Immature natural killer cell (primary cell): ENCODE data around the gene BCOR. TPM values are rescaled to one million over a fixed set of nuclear protein-coding genes. Genes with fewer than 3 reads are reported as not detected.

ENCODE experiments used
- DNase-seq, 3 donors: peaks; one replicate each; pipeline ENCODE4 v3.0.0; 2022; ENCODE audit warnings: mixed read lengths in 1 of 3
- H3K27ac Mint-ChIP-seq, 6 donors: one replicate each; pipeline ENCODE4 v1.8.0; 2020; ENCODE audit warnings: mixed read lengths in 6 of 6, mild to moderate bottlenecking in 5 of 6, inconsistent platforms in 4 of 6, moderate library complexity in 3 of 6
- H3K27me3 Mint-ChIP-seq, 3 donors: one replicate each; pipeline ENCODE4 v1.8.0; 2020 to 2021; ENCODE audit warnings: low read depth in 3 of 3, mild to moderate bottlenecking in 3 of 3, mixed read lengths in 3 of 3, moderate library complexity in 3 of 3, inconsistent platforms in 1 of 3
- H3K36me3 Mint-ChIP-seq, 3 donors: one replicate each; pipeline ENCODE4 v1.8.0; 2020; ENCODE audit warnings: mixed read lengths in 3 of 3, inconsistent platforms in 2 of 3, mild to moderate bottlenecking in 2 of 3
- H3K4me1 Mint-ChIP-seq, 2 donors: one replicate each; pipeline ENCODE4 v1.8.0; 2020; ENCODE audit warnings: inconsistent platforms in 2 of 2, mild to moderate bottlenecking in 2 of 2, mixed read lengths in 2 of 2, moderate library complexity in 1 of 2
- H3K4me3 Mint-ChIP-seq, 5 donors: one replicate each; pipeline ENCODE4 v1.8.0; 2020; ENCODE audit warnings: mild to moderate bottlenecking in 5 of 5, mixed read lengths in 5 of 5, inconsistent platforms in 3 of 5, moderate library complexity in 3 of 5
- H3K9me3 Mint-ChIP-seq, 6 donors: one replicate each; pipeline ENCODE4 v1.8.0; 2020; ENCODE audit warnings: mild to moderate bottlenecking in 6 of 6, mixed read lengths in 6 of 6, inconsistent platforms in 4 of 6, moderate library complexity in 3 of 6
- polyA plus RNA-seq, 3 donors: library from polyadenylated mRNA; unstranded; fragments of 300-500 nt; fragmentation: Illumina TruSeq; gene quantifications; one replicate each; pipeline ENCODE4 v1.2.3, GENCODE V29; 2021

The BCOR gene
- polyA plus RNA-seq, 3 donors from 2014 or later = 3.4 to 7.2 TPM; not detected in 1

GRCh38 chrX:40099055-40099958, 1.5 kb upstream of the BCOR start:
- Mint-ChIP-seq H3K4me3 (peak overlapping the region; percentile 85 to 89 (median 87)), H3K27me3 (peaks cover 25 to 35% (median 27%) of the 10 kb centered on the region in 3 donors), H3K4me1 (peaks cover 20 to 25% of the 10 kb centered on the region in 2 donors), H3K9me3 (peaks cover 0 to 2% (median 0%) of the 10 kb centered on the region in 6 donors), H3K27ac (peak overlapping the region; percentile 79 to 93 (median 90)), H3K36me3 (no peaks in the 10 kb centered on the region)
- peak; percentile 47 to 49 (median 48) for DNase-seq

GRCh38 chrX:40098264-40099054, 701 bp upstream of the BCOR start:
- peaks cover 0 to 2% (median 0%) of the 10 kb centered on the region in 6 donors for H3K9me3 Mint-ChIP-seq
- peak overlapping the region; percentile 85 to 89 (median 87) for H3K4me3 Mint-ChIP-seq
- DNase-seq = peak; percentile 75 to 81 (median 79)
- H3K36me3 Mint-ChIP-seq = no peaks in the 10 kb centered on the region
- peaks cover 25 to 32% of the 10 kb centered on the region in 2 donors for H3K4me1 Mint-ChIP-seq
- peak overlapping the region; percentile 79 to 93 (median 90) for H3K27ac Mint-ChIP-seq
- H3K27me3 Mint-ChIP-seq = peaks cover 27 to 36% (median 28%) of the 10 kb centered on the region in 3 donors

DNA sequence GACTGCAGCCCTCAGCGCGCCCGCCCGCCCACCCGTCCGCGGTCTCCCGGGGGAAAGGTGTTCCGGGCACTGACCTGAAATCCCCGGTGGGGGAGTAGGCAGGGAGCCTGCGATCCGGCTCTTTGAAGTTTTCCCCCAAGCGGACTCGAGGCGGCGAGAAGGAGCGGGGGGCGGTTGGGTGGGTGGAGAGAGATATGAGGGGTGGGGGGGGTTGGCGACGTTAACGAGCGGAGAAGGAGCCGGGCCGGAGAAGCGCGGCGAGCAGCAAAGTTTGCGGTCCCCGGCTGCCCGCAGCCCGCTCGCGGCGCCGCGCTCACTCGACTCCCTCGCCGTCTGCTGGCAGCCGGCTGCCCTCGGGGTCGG, 636 bp downstream of the BCOR start:
- Mint-ChIP-seq H3K27ac (peak overlapping the region in 4 of 6 donors; percentile 66 to 89 (median 80)), H3K4me1 (peaks cover 30 to 42% of the 10 kb centered on the region in 2 donors)
- no peak for DNase-seq

GRCh38 chrX:40096395-40097091, 1.2 kb downstream of the BCOR start:
- peaks cover 0 to 4% (median 4%) of the 10 kb centered on the region in 3 donors for H3K36me3 Mint-ChIP-seq
- peak overlapping the region; percentile 86 to 97 (median 90) for H3K4me3 Mint-ChIP-seq
- H3K9me3 Mint-ChIP-seq = peaks cover 0 to 2% (median 0%) of the 10 kb centered on the region in 6 donors
- peaks cover 30 to 42% of the 10 kb centered on the region in 2 donors for H3K4me1 Mint-ChIP-seq
- peak; percentile 73 to 80 (median 76) for DNase-seq
- H3K27ac Mint-ChIP-seq = peak overlapping the region; percentile 75 to 91 (median 82)
- H3K27me3 Mint-ChIP-seq = peaks cover 28 to 40% (median 28%) of the 10 kb centered on the region in 3 donors

More for the DNA sequence above, 636 bp downstream of the BCOR start:
- Mint-ChIP-seq H3K9me3 (peaks cover 0 to 2% (median 0%) of the 10 kb centered on the region in 6 donors), H3K4me3 (peak overlapping the region in 4 of 5 donors; percentile 86 to 97 (median 88)), H3K27me3 (peaks cover 28 to 43% (median 29%) of the 10 kb centered on the region in 3 donors), H3K36me3 (peaks cover 0 to 4% (median 4%) of the 10 kb centered on the region in 3 donors)

DNA sequence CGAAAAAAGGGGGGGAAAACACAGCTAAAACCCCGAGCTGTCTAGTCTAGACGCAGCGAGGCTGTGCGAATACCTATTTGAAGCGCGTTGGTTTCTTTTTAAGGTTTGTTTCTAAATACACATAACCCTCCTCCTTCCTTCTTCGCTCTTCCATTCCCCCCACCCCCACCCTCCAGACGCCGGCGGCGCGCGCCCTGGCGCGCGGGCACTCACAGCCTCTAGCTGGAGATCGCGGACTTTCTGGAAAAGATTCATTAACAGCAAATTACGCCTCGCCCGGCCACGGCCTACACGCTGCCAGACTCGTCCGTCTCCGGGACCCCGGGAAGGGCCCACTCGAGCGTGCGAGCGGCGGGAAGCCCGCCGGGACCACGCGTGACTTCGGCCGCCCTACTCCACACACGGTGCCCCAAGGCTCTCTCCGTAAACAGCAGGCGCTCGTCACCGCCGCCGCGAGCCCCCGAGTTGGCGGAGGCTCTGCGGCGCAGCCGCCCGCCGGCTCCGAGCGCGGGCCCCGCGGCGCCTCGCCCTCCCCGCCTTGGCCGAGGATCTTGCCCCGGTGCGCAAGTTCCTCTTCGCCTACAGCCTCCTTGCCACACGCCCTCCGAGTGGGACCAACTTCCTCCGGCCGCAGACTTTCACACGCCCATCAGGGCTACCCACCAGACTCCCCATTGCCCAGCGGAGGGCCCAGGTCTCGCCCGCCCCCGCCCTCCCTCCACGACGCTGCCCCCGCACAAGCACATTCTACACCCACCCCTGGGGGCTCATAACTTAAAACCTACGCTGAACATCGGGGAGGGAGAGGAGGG, 2.0 kb downstream of the BCOR start:
- H3K9me3 Mint-ChIP-seq = peaks cover 0 to 2% (median 0%) of the 10 kb centered on the region in 6 donors
- H3K27me3 Mint-ChIP-seq = peaks cover 28 to 45% (median 30%) of the 10 kb centered on the region in 3 donors
- peaks cover 36 to 49% of the 10 kb centered on the region in 2 donors for H3K4me1 Mint-ChIP-seq
- peak overlapping the region; percentile 86 to 97 (median 90) for H3K4me3 Mint-ChIP-seq
- peak in 2 of 3 donors; percentile 30 to 33 for DNase-seq
- peak overlapping the region; percentile 79 to 91 (median 87) for H3K27ac Mint-ChIP-seq
- peaks cover 0 to 4% (median 4%) of the 10 kb centered on the region in 3 donors for H3K36me3 Mint-ChIP-seq

- H3K9me3 Mint-ChIP-seq = peaks cover 0 to 2% (median 0%) of the 10 kb centered on the region in 6 donors
Measured at GRCh38 chrX:40094900-40095582, 2.7 kb downstream of the BCOR start.

DNA sequence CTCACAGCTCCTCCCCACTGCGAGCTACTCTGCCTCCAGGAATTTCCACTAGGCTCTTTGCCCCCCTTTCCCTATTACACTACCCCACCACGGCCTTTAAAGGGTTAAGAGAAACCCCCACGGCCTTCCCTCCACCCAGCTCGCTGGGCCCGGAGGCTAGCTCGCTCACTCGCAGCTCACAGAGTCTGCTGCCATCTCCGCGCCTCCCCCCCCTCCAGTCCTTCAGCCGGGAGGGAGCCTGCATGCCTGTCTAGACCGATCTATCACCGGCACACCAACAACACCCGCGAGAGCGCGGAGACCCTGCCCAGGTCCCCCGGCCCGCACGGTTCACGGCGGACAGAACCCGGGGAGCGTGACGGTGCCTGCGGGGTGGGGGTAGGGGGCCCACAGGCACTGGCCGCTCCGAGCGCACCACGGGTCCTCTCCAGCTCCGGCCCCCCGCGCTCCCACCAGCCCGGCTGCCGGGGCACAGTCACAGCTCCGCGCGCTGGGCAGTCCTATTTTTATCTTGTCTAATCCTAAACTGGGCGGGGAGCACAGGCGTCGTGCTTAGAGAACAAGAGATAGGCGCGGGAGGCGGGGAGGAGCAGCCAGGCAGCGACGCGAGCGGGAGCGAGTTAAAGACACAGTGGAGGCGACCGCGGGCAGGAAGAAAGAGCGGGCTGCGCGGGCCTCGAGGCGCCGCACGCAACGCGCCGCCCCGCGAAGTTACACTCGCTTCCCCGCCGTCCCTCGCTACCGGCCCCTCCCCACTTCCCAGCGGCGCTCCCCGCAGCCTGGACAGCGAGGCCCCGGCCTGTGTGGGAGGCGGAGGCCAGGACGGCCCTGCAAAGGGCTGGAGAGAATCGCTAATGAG, 3.5 kb downstream of the BCOR start:
- H3K27ac Mint-ChIP-seq = peak overlapping the region in 2 of 6 donors; percentile 89 to 90
- H3K9me3 Mint-ChIP-seq = no peaks in the 10 kb centered on the region
- H3K36me3 Mint-ChIP-seq = peaks cover 0 to 4% (median 4%) of the 10 kb centered on the region in 3 donors
- peak overlapping the region; percentile 86 to 97 (median 90) for H3K4me3 Mint-ChIP-seq
- H3K4me1 Mint-ChIP-seq = peaks cover 37 to 51% of the 10 kb centered on the region in 2 donors
- peak in 1 of 3 donors; percentile 26 for DNase-seq
- peaks cover 24 to 43% (median 32%) of the 10 kb centered on the region in 3 donors for H3K27me3 Mint-ChIP-seq

More at GRCh38 chrX:40094900-40095582, 2.7 kb downstream of the BCOR start:
- peaks cover 0 to 4% (median 4%) of the 10 kb centered on the region in 3 donors for H3K36me3 Mint-ChIP-seq
- H3K27me3 Mint-ChIP-seq = peaks cover 28 to 45% (median 29%) of the 10 kb centered on the region in 3 donors
- peak overlapping the region; percentile 86 to 97 (median 90) for H3K4me3 Mint-ChIP-seq
- no peak for DNase-seq
- H3K27ac Mint-ChIP-seq = peak overlapping the region; percentile 57 to 90 (median 87)
- H3K4me1 Mint-ChIP-seq = peaks cover 38 to 51% of the 10 kb centered on the region in 2 donors

DNA sequence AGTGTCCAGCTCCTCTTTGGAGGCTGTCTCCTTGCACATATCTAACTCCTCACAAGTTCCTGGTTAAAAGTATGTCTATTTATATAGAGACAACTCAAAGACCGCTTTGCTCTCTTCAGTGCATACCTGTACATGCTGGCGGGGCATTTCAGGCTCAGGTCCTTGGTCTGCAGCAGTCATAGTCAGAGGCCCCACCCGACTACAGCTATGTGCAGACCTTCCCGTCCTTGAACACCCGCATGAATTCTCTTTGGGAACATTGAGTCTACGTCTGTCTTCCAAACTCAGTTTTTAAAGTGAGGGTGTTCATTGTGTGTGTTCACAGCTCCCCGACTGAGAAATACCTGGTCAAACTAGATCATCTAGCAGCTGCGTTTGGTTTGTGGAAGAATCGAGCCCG, 4.2 kb downstream of the BCOR start:
- DNase-seq = no peak
- peaks cover 20 to 40% (median 30%) of the 10 kb centered on the region in 3 donors for H3K27me3 Mint-ChIP-seq
- peaks cover 40 to 51% of the 10 kb centered on the region in 2 donors for H3K4me1 Mint-ChIP-seq
- H3K36me3 Mint-ChIP-seq = peaks cover 0 to 4% (median 4%) of the 10 kb centered on the region in 3 donors
- H3K27ac Mint-ChIP-seq = no peak overlapping the region
- H3K4me3 Mint-ChIP-seq = peak overlapping the region; percentile 60 to 97 (median 89)
- H3K9me3 Mint-ChIP-seq = no peaks in the 10 kb centered on the region

GRCh38 chrX:40092808-40093435, 4.8 kb downstream of the BCOR start:
- peaks cover 0 to 4% (median 4%) of the 10 kb centered on the region in 3 donors for H3K36me3 Mint-ChIP-seq
- no peaks in the 10 kb centered on the region for H3K9me3 Mint-ChIP-seq
- H3K4me1 Mint-ChIP-seq = peaks cover 43 to 58% of the 10 kb centered on the region in 2 donors
- H3K27me3 Mint-ChIP-seq = peaks cover 15 to 38% (median 28%) of the 10 kb centered on the region in 3 donors
- DNase-seq = no peak
- H3K4me3 Mint-ChIP-seq = peak overlapping the region in 4 of 5 donors; percentile 13 to 97 (median 33)
- H3K27ac Mint-ChIP-seq = no peak overlapping the region

DNA sequence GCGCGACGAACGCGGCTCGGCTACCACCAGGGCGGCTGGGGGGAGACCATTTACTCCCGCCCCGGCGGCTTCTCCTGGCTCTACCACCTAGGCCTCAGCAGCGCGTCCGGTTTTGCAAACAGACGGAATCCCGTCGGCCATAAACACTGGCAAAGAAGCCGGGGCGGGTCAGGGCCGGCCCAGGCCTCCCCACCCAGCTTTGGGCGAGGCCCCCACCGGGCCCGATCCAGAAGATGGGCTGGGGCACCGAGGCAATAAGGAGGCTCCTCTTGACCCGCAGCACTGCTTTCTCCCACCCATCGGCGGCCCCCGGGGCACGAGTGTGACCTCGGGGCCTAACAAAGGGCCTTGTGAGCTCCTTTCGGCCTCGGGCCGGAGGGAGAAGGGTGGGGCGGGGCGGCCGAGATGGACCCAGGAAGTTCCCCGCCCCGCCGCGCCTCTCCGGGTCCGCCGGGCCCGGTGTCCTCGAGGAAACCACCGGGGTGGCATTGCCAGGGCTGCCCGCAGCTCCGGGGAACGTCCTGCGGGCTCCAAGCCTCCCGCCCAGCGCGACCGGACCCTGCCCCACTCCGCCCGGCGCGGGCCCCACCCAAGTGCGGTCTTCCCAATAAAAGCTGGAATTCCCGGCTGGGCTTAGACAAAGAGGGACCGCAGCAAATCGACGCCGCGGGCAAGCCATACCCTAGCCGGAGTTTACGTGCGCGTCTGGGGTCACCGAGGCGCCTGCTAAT, 5.9 kb downstream of the BCOR start:
- Mint-ChIP-seq H3K27ac (no peak overlapping the region), H3K4me3 (no peak overlapping the region), H3K36me3 (peaks cover 0 to 4% (median 4%) of the 10 kb centered on the region in 3 donors), H3K9me3 (no peaks in the 10 kb centered on the region), H3K4me1 (peaks cover 43 to 62% of the 10 kb centered on the region in 2 donors), H3K27me3 (peaks cover 15 to 44% (median 26%) of the 10 kb centered on the region in 3 donors)
- DNase-seq = no peak
